ENCODE measurements around the gene DUSP3.
A peak's percentile ranks its signal among the peaks of the same experiment; 100 is the strongest.

The DUSP3 gene

GRCh38 chr17:43778337-43779144 is at the start of gene DUSP3:
DUSP3 (minus strand) TSS chr17:43778977; CDS start chr17:43778924, 53 bp downstream.
- DNase-seq (ENCODE audit: low read depth in 2 of 2): peak; percentile 50 to 55

- DNase-seq (ENCODE audit: low read depth in 2 of 2): no peak
Observed at GRCh38 chr17:43827596-43827995, 48.8 kb upstream of the DUSP3 start.

- DNase-seq (ENCODE audit: low read depth in 2 of 2): no peak
Observed at GRCh38 chr17:43826206-43826605, 47.4 kb upstream of the DUSP3 start.

GRCh38 chr17:43825567-43825966 is 46.8 kb upstream of the DUSP3 start:
- DNase-seq (ENCODE audit: low read depth in 2 of 2): no peak

GRCh38 chr17:43823350-43824084 is 44.7 kb upstream of the DUSP3 start:
- DNase-seq (ENCODE audit: low read depth in 2 of 2): no peak

GRCh38 chr17:43822570-43823190 is 43.9 kb upstream of the DUSP3 start:
- no peak for DNase-seq (ENCODE audit: low read depth in 2 of 2)

GRCh38 chr17:43820759-43821158 is 42.0 kb upstream of the DUSP3 start:
- DNase-seq (ENCODE audit: low read depth in 2 of 2): no peak

GRCh38 chr17:43818966-43819365 is 40.2 kb upstream of the DUSP3 start:
- no peak for DNase-seq (ENCODE audit: low read depth in 2 of 2)

- no peak for DNase-seq (ENCODE audit: low read depth in 2 of 2)
Observed at GRCh38 chr17:43817826-43818225, 39.0 kb upstream of the DUSP3 start.

GRCh38 chr17:43816336-43817320 is 37.9 kb upstream of the DUSP3 start:
- DNase-seq (ENCODE audit: low read depth in 2 of 2): no peak

GRCh38 chr17:43814714-43815113 is 35.9 kb upstream of the DUSP3 start:
- peak; percentile 24 to 30 for DNase-seq (ENCODE audit: low read depth in 2 of 2)

- DNase-seq (ENCODE audit: low read depth in 2 of 2): no peak
Observed at GRCh38 chr17:43814026-43814425, 35.2 kb upstream of the DUSP3 start.

GRCh38 chr17:43813386-43813785 is 34.6 kb upstream of the DUSP3 start:
- DNase-seq (ENCODE audit: low read depth in 2 of 2): no peak

- no peak for DNase-seq (ENCODE audit: low read depth in 2 of 2)
Observed at GRCh38 chr17:43812396-43813265, 33.9 kb upstream of the DUSP3 start.

GRCh38 chr17:43810823-43811222 is 32.0 kb upstream of the DUSP3 start:
- DNase-seq (ENCODE audit: low read depth in 2 of 2): no peak

- no peak for DNase-seq (ENCODE audit: low read depth in 2 of 2)
Observed at GRCh38 chr17:43810226-43810715, 31.5 kb upstream of the DUSP3 start.

GRCh38 chr17:43809121-43809520 is 30.3 kb upstream of the DUSP3 start:
- no peak for DNase-seq (ENCODE audit: low read depth in 2 of 2)

GRCh38 chr17:43808076-43808475 is 29.3 kb upstream of the DUSP3 start:
- DNase-seq (ENCODE audit: low read depth in 2 of 2): no peak

GRCh38 chr17:43805117-43805516 is 26.3 kb upstream of the DUSP3 start:
- DNase-seq (ENCODE audit: low read depth in 2 of 2): no peak

GRCh38 chr17:43803758-43804157 is 25.0 kb upstream of the DUSP3 start:
- no peak for DNase-seq (ENCODE audit: low read depth in 2 of 2)
